ENCODE results near the gene XPO4. TPM values are rescaled to one million over a fixed set of nuclear protein-coding genes. Genes with fewer than 3 reads are reported as not detected.
"Not testable (repeated sequence)": the region's sequence is repeated elsewhere in the genome, so short reads cannot be mapped to it uniquely, and the experiment has no call there.

XPO4 gene
- total RNA-seq, 1 experiment from 2014 or later = 34.9 TPM

GRCh38 chr13:20923272-20923671 is 20.7 kb upstream of the XPO4 start:
- ChIA-PET POLR2A (interaction anchor here (1.1 kb wide), 1 partner anchor 414 kb away, joined by 3 read pairs; no protein-coding TSS in a partner anchor), CTCF (interaction anchor here (1.3 kb wide), 1 partner anchor 428 kb away, joined by 3 read pairs; no protein-coding TSS in a partner anchor)
- no peak for TF ChIP-seq E2F5 (CRISPR knock-in tag; IDR thresholded peaks at IDR 0.05)
- no peak for TF ChIP-seq ESRRA (CRISPR knock-in tag; IDR thresholded peaks at IDR 0.05; ENCODE audit: borderline replicate concordance)
- TF ChIP-seq MLX (CRISPR knock-in tag; IDR thresholded peaks at IDR 0.05) = no peak
- TF ChIP-seq STAT6 (CRISPR knock-in tag; conservative IDR thresholded peaks at IDR 0.05; ENCODE audit: low read depth) = no peak
- no peak for TF ChIP-seq ZNF317 (CRISPR knock-in tag; IDR thresholded peaks at IDR 0.05; ENCODE audit: borderline replicate concordance, low read depth)
- no peak for TF ChIP-seq MYBL2 (CRISPR knock-in tag; IDR thresholded peaks at IDR 0.05)
- Mint-ChIP-seq H3K27ac (no peak overlapping the region), H3K4me3 (no peak overlapping the region), H3K27me3 (ENCODE audit: low read depth) (no peaks in the 10 kb centered on the region), H3K36me3 (no peaks in the 10 kb centered on the region), H3K9me3 (no peaks in the 10 kb centered on the region), H3K4me1 (peaks cover 6% of the 10 kb centered on the region; the same call in 1 of the 2 replicates)
- DNase-seq (ENCODE audit: low spot score) = no peak
- ATAC-seq = no peak

GRCh38 chr13:20921572-20921971 is 19.0 kb upstream of the XPO4 start:
- Mint-ChIP-seq H3K9me3 (no peaks in the 10 kb centered on the region), H3K4me3 (no peak overlapping the region), H3K27ac (no peak overlapping the region), H3K36me3 (no peaks in the 10 kb centered on the region), H3K27me3 (ENCODE audit: low read depth) (no peaks in the 10 kb centered on the region), H3K4me1 (peaks cover 6% of the 10 kb centered on the region; the same call in 1 of the 2 replicates)
- no peak for TF ChIP-seq NR2C2 (CRISPR knock-in tag; IDR thresholded peaks at IDR 0.05)
- DNase-seq (ENCODE audit: low spot score) = no peak
- CTCF ChIA-PET = no interaction called here
- ATAC-seq = no peak
- POLR2A ChIA-PET = no interaction called here

GRCh38 chr13:20915676-20916075 is 13.1 kb upstream of the XPO4 start:
- H3K4me3 Mint-ChIP-seq; H3K4me1 Mint-ChIP-seq; ATAC-seq; DNase-seq (ENCODE audit: low spot score); H3K9me3 Mint-ChIP-seq; H3K27ac Mint-ChIP-seq; CTCF ChIA-PET; H3K27me3 Mint-ChIP-seq (ENCODE audit: low read depth); H3K36me3 Mint-ChIP-seq; POLR2A ChIA-PET: not testable (repeated sequence)

GRCh38 chr13:20911037-20911436 is 8.5 kb upstream of the XPO4 start:
- POLR2A ChIA-PET = no interaction called here
- Mint-ChIP-seq H3K27me3 (ENCODE audit: low read depth) (no peaks in the 10 kb centered on the region; the same call in 1 of the 2 replicates), H3K4me3 (no peak overlapping the region), H3K36me3 (peaks cover 3% of the 10 kb centered on the region), H3K4me1 (no peaks in the 10 kb centered on the region), H3K9me3 (peaks cover 10% of the 10 kb centered on the region), H3K27ac (no peak overlapping the region)
- CTCF ChIA-PET = no interaction called here
- DNase-seq (ENCODE audit: low spot score) = no peak
- ATAC-seq = no peak
- TF ChIP-seq STAT6 (CRISPR knock-in tag; conservative IDR thresholded peaks at IDR 0.05; ENCODE audit: low read depth) (no peak), GABPB1 (CRISPR knock-in tag; IDR thresholded peaks at IDR 0.05) (no peak), TP53 (CRISPR knock-in tag; IDR thresholded peaks at IDR 0.05) (no peak), OVOL2 (CRISPR knock-in tag; IDR thresholded peaks at IDR 0.05; ENCODE audit: borderline replicate concordance) (no peak), USF1 (CRISPR knock-in tag; IDR thresholded peaks at IDR 0.05) (no peak), ZSCAN18 (CRISPR knock-in tag; IDR thresholded peaks at IDR 0.05) (no peak), ATF6 (CRISPR knock-in tag; IDR thresholded peaks at IDR 0.05) (no peak), NR3C1 (CRISPR knock-in tag; conservative IDR thresholded peaks at IDR 0.05; ENCODE audit: low read depth) (no peak)

Measured in WTC11 (cell line).